HG02870 (cell line): ENCODE results near the gene OR2M7.
"Not testable (repeated sequence)": the region's sequence is repeated elsewhere in the genome, so short reads cannot be mapped to it uniquely, and the experiment has no call there.

Experiments used
- ATAC-seq: cut with Tn5 transposase; IDR thresholded peaks from one replicate; pipeline ENCODE4 v1.9.1; 2021; ENCODE audit warnings: mild to moderate bottlenecking, moderate library complexity; ENCODE audit not compliant: unreplicated experiment

OR2M7 gene

GRCh38 chr1:248324468-248324867 lies at the start of gene OR2M7:
Gene OR2M7, minus strand, starts transcription at chr1:248324568. Its CDS starts 0 bp downstream, at chr1:248324568.
- ATAC-seq, result no peak

GRCh38 chr1:248373761-248374160 lies 49.4 kb upstream of the OR2M7 start:
- ATAC-seq, result no peak

- no peak for ATAC-seq
Measured at GRCh38 chr1:248372394-248372793, 48.0 kb upstream of the OR2M7 start.

GRCh38 chr1:248366609-248367008 lies 42.2 kb upstream of the OR2M7 start:
- no peak for ATAC-seq

- no peak for ATAC-seq
Measured at GRCh38 chr1:248361121-248361715, 36.9 kb upstream of the OR2M7 start, which contains the start of gene OR2T4. Gene OR2T4, plus strand, starts transcription at chr1:248361665. Its CDS starts 0 bp downstream, at chr1:248361665.

GRCh38 chr1:248359415-248359814 lies 35.0 kb upstream of the OR2M7 start:
- ATAC-seq, result no peak

- no peak for ATAC-seq
Measured at GRCh38 chr1:248348475-248348874, 24.1 kb upstream of the OR2M7 start, which contains the start of gene OR14C36. Gene OR14C36, plus strand, starts transcription at chr1:248348775. Its CDS starts 0 bp downstream, at chr1:248348775.

- ATAC-seq, result no peak
Measured at GRCh38 chr1:248343451-248343850, 19.1 kb upstream of the OR2M7 start.

- no peak for ATAC-seq
Measured at GRCh38 chr1:248316796-248317195, 7.6 kb downstream of the OR2M7 start.

- not testable (repeated sequence) for ATAC-seq
Measured at GRCh38 chr1:248306740-248307139, 17.6 kb downstream of the OR2M7 start.

- no peak for ATAC-seq
Measured at GRCh38 chr1:248306103-248306502, 18.3 kb downstream of the OR2M7 start.

GRCh38 chr1:248305672-248306071 lies 18.7 kb downstream of the OR2M7 start:
- not testable (repeated sequence) for ATAC-seq

GRCh38 chr1:248303324-248303723 lies 21.0 kb downstream of the OR2M7 start, which contains the start of gene OR2T12:
Gene OR2T12, minus strand, starts transcription at chr1:248303424. Its CDS starts 7,846 bp downstream, at chr1:248295578.
- ATAC-seq, result no peak

GRCh38 chr1:248288391-248288790 lies 36.0 kb downstream of the OR2M7 start:
- no peak for ATAC-seq

GRCh38 chr1:248277876-248278275 lies 46.5 kb downstream of the OR2M7 start, which contains the start of gene OR2T33:
Gene OR2T33, minus strand, starts transcription at chr1:248277976. Its CDS starts 4,162 bp downstream, at chr1:248273814.
- no peak for ATAC-seq
